ENCODE data around the gene LRRC26. TPM values are rescaled to one million over a fixed set of nuclear protein-coding genes. Genes with fewer than 3 reads are reported as not detected.

LRRC26 gene
- polyA plus RNA-seq, 1 experiment, result not detected

GRCh38 chr9:137191691-137192447, 22.0 kb upstream of the LRRC26 start:
- TF ChIP-seq, protein P1, sequence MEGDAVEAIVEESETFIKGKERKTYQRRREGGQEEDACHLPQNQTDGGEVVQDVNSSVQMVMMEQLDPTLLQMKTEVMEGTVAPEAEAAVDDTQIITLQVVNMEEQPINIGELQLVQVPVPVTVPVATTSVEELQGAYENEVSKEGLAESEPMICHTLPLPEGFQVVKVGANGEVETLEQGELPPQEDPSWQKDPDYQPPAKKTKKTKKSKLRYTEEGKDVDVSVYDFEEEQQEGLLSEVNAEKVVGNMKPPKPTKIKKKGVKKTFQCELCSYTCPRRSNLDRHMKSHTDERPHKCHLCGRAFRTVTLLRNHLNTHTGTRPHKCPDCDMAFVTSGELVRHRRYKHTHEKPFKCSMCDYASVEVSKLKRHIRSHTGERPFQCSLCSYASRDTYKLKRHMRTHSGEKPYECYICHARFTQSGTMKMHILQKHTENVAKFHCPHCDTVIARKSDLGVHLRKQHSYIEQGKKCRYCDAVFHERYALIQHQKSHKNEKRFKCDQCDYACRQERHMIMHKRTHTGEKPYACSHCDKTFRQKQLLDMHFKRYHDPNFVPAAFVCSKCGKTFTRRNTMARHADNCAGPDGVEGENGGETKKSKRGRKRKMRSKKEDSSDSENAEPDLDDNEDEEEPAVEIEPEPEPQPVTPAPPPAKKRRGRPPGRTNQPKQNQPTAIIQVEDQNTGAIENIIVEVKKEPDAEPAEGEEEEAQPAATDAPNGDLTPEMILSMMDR (IDR thresholded peaks at IDR 0.05; ENCODE audit: low read depth, low read length), result no peak
- H3K9me3 ChIP-seq (ENCODE audit: control insufficient read depth, insufficient read depth, low read length), result no peaks in the 10 kb centered on the region; the same call in 1 of the 2 replicates
- POLR2A ChIA-PET, result no interaction called here
- CTCF ChIA-PET, result interaction anchor here (1.3 kb wide), 1 partner anchor 45 kb away, joined by 4 read pairs; no protein-coding TSS in a partner anchor
- no peak for DNase-seq (ENCODE audit: low read depth, low spot score)
- no peaks in the 10 kb centered on the region for H3K27me3 ChIP-seq (ENCODE audit: control insufficient read depth, insufficient read depth, low read length)
- no peak overlapping the region for H3K27ac ChIP-seq (ENCODE audit: low read depth, low read length)
- H3K4me3 ChIP-seq (ENCODE audit: low read depth, low read length), result no peak overlapping the region

DNA sequence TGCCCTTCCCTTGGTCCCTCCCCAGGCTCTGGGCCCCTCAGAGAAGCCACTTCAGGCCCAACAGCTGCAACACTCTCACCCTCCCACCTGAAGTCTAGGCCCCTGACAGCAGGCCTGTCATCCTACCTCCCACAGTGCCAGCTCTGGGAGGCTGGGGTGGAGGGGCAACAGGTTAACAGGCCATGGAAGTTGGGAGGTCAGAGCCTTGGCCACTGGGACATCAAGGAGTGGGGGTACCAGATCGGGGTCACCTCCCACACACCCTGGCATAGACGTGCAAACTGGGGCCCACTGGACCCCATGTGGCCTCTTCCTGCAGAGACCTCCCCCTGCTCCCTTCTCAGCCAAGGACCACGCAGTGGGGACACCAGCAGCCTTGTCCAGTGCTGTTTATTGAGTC, 21.4 kb upstream of the LRRC26 start:
- ChIA-PET POLR2A (no interaction called here), CTCF (no interaction called here)
- H3K4me3 ChIP-seq (ENCODE audit: low read depth, low read length), result no peak overlapping the region
- H3K27ac ChIP-seq (ENCODE audit: low read depth, low read length), result no peak overlapping the region
- H3K27me3 ChIP-seq (ENCODE audit: control insufficient read depth, insufficient read depth, low read length), result no peaks in the 10 kb centered on the region
- no peak for DNase-seq (ENCODE audit: low read depth, low spot score)
- TF ChIP-seq, protein P1 (IDR thresholded peaks at IDR 0.05; ENCODE audit: low read depth, low read length), result no peak
- no peaks in the 10 kb centered on the region; the same call in 1 of the 2 replicates for H3K9me3 ChIP-seq (ENCODE audit: control insufficient read depth, insufficient read depth, low read length)

- POLR2A ChIA-PET, result interaction anchor here (3.2 kb wide), 1 partner anchor 10 kb away, joined by 38 read pairs; the partner anchor contains the start of gene TPRN
- H3K27me3 ChIP-seq (ENCODE audit: control insufficient read depth, insufficient read depth, low read length), result no peaks in the 10 kb centered on the region
- CTCF ChIA-PET, result interaction anchor here (1.7 to 3.7 kb wide), 2 partner anchors 14 to 46 kb away, joined by 8 to 17 read pairs; no protein-coding TSS in a partner anchor
- H3K4me3 ChIP-seq (ENCODE audit: low read depth, low read length), result no peak overlapping the region
- TF ChIP-seq, protein P1 (IDR thresholded peaks at IDR 0.05; ENCODE audit: low read depth, low read length), result no peak
- no peaks in the 10 kb centered on the region; the same call in 1 of the 2 replicates for H3K9me3 ChIP-seq (ENCODE audit: control insufficient read depth, insufficient read depth, low read length)
- H3K27ac ChIP-seq (ENCODE audit: low read depth, low read length), result no peak overlapping the region
- no peak for DNase-seq (ENCODE audit: low read depth, low spot score)
These were observed 20.5 kb upstream of the LRRC26 start for GRCh38 chr9:137190315-137190856.

DNA sequence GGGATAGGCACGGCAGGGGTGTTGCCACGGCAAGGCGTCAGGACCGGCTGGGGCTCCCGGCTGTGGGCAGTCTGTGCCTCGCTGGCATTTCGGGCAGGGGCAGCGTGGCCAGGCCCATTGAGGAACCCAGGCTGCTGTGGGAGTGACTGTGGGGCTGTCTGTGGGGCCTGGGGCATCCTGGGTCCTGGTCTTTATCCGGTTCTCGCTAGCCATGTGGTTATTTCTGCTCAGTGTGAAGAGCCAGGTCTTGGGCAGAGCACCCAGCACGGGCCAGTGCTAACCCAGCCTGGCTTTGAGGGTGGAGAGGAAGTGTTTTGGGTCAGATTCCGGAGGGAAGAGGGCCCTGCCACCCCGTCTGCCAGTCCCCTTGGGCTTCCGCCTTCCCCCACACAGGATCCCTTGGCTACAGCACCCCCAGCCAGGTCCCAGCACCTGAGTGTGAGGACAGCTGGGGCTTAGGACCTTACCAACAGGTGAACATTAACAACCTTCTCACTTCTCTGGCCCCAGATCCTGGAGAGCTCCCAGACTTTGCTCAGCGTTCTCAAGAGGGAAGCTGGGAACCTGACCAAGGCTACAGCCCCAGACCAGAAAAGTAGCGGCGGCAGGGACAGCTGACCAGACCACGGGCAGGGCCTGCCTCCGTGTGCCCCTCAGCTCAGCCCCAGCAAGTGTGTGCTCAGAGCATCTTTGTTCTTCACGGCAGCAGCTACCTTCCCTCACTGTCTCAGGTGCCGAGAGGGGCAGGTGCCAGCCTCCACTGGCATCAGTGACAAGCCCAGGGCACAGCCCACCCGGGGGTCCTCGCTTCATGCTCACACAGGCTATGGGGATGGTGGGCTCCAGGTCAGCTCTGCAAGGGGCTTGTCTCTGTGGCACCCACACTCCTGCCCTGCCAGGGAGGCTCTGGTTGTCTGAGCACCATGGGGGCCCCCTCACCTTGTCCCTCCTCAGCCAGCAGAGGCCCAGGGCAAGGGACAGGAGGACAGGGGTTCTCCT, 19.7 kb upstream of the LRRC26 start:
- no peak for DNase-seq (ENCODE audit: low read depth, low spot score)

More for the DNA sequence above, 19.7 kb upstream of the LRRC26 start:
- H3K4me3 ChIP-seq (ENCODE audit: low read depth, low read length), result peak overlapping the region; percentile 94
- H3K9me3 ChIP-seq (ENCODE audit: control insufficient read depth, insufficient read depth, low read length), result no peaks in the 10 kb centered on the region; the same call in 1 of the 2 replicates
- H3K27ac ChIP-seq (ENCODE audit: low read depth, low read length), result peak overlapping the region; percentile 96
- ChIA-PET POLR2A (interaction anchor here (0.5 to 3.2 kb wide), 24 partner anchors 9 to 306 kb away, joined by 3 to 38 read pairs (median 5); partner anchors contain the start of genes EXD3, MAN1B1, NDOR1 and NELFB), CTCF (interaction anchor here (0.5 to 3.7 kb wide), 10 partner anchors 8 to 71 kb away, joined by 3 to 17 read pairs (median 6); partner anchors contain the start of genes RNF224 and TPRN)
- TF ChIP-seq, protein P1 (IDR thresholded peaks at IDR 0.05; ENCODE audit: low read depth, low read length), result no peak
- no peaks in the 10 kb centered on the region for H3K27me3 ChIP-seq (ENCODE audit: control insufficient read depth, insufficient read depth, low read length)
